ENCODE data around the gene MAPK4. TPM values are rescaled to one million over a fixed set of nuclear protein-coding genes. Genes with fewer than 3 reads are reported as not detected.
A peak's percentile ranks its signal among the peaks of the same experiment; 100 is the strongest.

The MAPK4 gene
- total and polyA plus RNA-seq, 12 donors: 7.5 to 86.9 (median 37.1) TPM

- H3K4me1 ChIP-seq: peaks cover 0 to 13% (median 0%) of the 10 kb centered on the region in 9 donors
- intact Hi-C loops (cut with DNase I): no loop called here
- DNase-seq (no peak), ATAC-seq (no peak)
- no peaks in the 10 kb centered on the region for H3K36me3 ChIP-seq
- no peak overlapping the region for H3K4me3 ChIP-seq
- TF ChIP-seq, protein P1, sequence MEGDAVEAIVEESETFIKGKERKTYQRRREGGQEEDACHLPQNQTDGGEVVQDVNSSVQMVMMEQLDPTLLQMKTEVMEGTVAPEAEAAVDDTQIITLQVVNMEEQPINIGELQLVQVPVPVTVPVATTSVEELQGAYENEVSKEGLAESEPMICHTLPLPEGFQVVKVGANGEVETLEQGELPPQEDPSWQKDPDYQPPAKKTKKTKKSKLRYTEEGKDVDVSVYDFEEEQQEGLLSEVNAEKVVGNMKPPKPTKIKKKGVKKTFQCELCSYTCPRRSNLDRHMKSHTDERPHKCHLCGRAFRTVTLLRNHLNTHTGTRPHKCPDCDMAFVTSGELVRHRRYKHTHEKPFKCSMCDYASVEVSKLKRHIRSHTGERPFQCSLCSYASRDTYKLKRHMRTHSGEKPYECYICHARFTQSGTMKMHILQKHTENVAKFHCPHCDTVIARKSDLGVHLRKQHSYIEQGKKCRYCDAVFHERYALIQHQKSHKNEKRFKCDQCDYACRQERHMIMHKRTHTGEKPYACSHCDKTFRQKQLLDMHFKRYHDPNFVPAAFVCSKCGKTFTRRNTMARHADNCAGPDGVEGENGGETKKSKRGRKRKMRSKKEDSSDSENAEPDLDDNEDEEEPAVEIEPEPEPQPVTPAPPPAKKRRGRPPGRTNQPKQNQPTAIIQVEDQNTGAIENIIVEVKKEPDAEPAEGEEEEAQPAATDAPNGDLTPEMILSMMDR (IDR thresholded peaks at IDR 0.05): no peak
- 93 to 99% methylated on average over 6 of the region's 6 CpGs for WGBS, 2 donors
- peaks cover 0 to under 1% (median 0%) of the 10 kb centered on the region in 7 donors for H3K27me3 ChIP-seq
- no peaks in the 10 kb centered on the region for H3K9me3 ChIP-seq
- H3K27ac ChIP-seq: no peak overlapping the region
These were observed 129.7 kb downstream of the MAPK4 start for GRCh38 chr18:50689578-50689977.

- Histone ChIP-seq H3K9me3 (no peaks in the 10 kb centered on the region), H3K4me1 (peaks cover 0 to 11% (median 4%) of the 10 kb centered on the region in 9 donors), H3K4me3 (no peak overlapping the region), H3K27me3 (no peaks in the 10 kb centered on the region), H3K36me3 (no peaks in the 10 kb centered on the region), H3K27ac (no peak overlapping the region)
- 37 to 39% methylated on average over 4 of the region's 4 CpGs for WGBS, 2 donors
- ATAC-seq: peak in 4 of 8 donors; percentile 7 to 45 (median 26)
- DNase-seq: no peak
- intact Hi-C loops (cut with DNase I): no loop called here
- TF ChIP-seq, protein P1 (IDR thresholded peaks at IDR 0.05): no peak
These were observed 134.3 kb downstream of the MAPK4 start for GRCh38 chr18:50694147-50694546.

DNA sequence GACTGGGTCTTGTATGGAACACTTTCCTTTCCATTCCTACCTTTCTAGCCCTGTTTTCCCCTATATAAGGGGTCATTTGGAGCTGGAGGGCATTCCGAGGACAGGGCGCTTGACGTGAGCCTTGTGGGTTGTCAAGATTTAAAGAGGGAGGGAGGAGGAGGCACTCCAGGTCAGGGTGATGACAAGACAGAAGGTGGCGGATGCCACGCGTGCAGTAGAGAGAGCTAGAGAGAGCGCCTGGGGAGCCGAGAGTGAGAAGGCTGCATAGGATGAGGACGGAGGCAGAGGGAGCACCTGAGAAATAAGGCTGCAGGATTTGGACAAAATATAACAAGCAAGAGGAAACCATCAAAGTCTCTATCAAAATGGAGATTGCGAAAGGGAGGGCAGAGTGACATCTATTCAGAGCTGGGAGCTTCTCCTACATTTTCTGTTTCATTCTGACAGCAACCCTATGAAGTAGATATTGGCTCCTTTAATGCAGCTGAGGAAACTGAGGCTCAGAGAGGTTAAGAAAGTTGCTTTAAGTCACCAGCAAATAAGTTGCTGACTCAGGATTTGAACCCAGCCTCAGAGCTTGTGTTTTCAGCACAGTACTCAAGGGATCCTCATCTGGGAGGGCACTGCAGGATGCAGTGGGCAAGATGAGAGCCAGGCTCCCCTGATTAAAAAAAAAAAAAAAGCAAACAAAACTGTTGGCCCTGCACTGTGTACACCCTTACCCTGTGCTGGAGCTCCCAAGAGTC lies 135.7 kb downstream of the MAPK4 start:
- no peak overlapping the region for H3K4me3 ChIP-seq
- TF ChIP-seq, protein P1 (IDR thresholded peaks at IDR 0.05): peak in 1 of 9 donors; percentile 9
- no peaks in the 10 kb centered on the region for H3K27me3 ChIP-seq
- peaks cover 0 to 11% (median 4%) of the 10 kb centered on the region in 9 donors for H3K4me1 ChIP-seq
- intact Hi-C loops (cut with DNase I): no loop called here
- no peaks in the 10 kb centered on the region for H3K36me3 ChIP-seq
- peak in 1 of 2 donors; percentile 36 for DNase-seq
- WGBS, 2 donors: 39 to 43% methylated on average over 10 of the region's 10 CpGs
- peak in 7 of 8 donors; percentile 45 to 76 (median 64) for ATAC-seq
- no peak overlapping the region for H3K27ac ChIP-seq
- H3K9me3 ChIP-seq: no peaks in the 10 kb centered on the region

DNA sequence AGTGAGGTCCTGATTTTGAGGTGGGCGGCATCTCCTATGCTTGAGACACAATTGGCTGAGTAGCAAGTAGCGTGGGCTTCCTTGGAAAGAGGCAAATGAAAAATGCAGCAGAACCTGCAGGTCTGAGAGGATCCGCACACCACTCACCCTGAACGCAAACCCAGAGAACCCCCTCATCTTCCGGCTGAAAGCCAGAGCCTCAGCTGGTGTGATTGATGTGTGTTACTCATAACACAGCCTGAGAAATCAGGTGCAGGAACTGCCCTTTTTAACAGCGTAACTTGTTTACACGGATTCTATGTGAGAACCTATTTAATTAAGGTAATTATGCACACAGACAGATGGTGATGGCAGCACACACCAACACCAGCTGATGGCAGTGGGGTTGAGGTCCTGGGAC lies 136.5 kb downstream of the MAPK4 start:
- H3K4me3 ChIP-seq: no peak overlapping the region
- intact Hi-C loops (cut with DNase I): no loop called here
- TF ChIP-seq, protein P1 (IDR thresholded peaks at IDR 0.05): no peak
- H3K27ac ChIP-seq: no peak overlapping the region
- no peaks in the 10 kb centered on the region for H3K9me3 ChIP-seq
- DNase-seq (no peak), ATAC-seq (no peak)
- H3K4me1 ChIP-seq: peaks cover 0 to 11% (median 4%) of the 10 kb centered on the region in 9 donors
- WGBS, 2 donors: 60 to 76% methylated on average over 7 of the region's 7 CpGs
- no peaks in the 10 kb centered on the region for H3K27me3 ChIP-seq
- no peaks in the 10 kb centered on the region for H3K36me3 ChIP-seq
